Suprapubic skin (tissue), 3 donors: ENCODE results near the gene PRKN.

Experiments used
- CTCF ChIP-seq, 2 donors: fragments of 200-600 bp in 1 of 2; fragments of 450-650 bp in 1 of 2; sonication (generic) in 1 of 2; IDR thresholded peaks; one replicate each; pipeline ENCODE4 v1.5.1; 2016 to 2019; ENCODE audit warnings: antibody characterized with exemption in 2 of 2, mild to moderate bottlenecking in 1 of 2, moderate library complexity in 1 of 2
- POLR2A ChIP-seq, 2 donors: fragments of 450-650 bp; IDR thresholded peaks; one replicate each; pipeline ENCODE4 v1.6.1; 2017; ENCODE audit warnings: antibody characterized with exemption in 2 of 2, mild to moderate bottlenecking in 2 of 2, moderate library complexity in 2 of 2

- no peak for TF ChIP-seq POLR2A (IDR thresholded peaks at IDR 0.05)
- no peak for TF ChIP-seq CTCF (IDR thresholded peaks at IDR 0.05)
Observed at GRCh38 chr6:161437851-161438250, 1289.7 kb downstream of the PRKN start.
